ENCODE results near the gene PIN1.

Gene PIN1

GRCh38 chr19:9857076-9857721, 22.1 kb downstream of the PIN1 start:
- DNase-seq, result no peak

- no peak for DNase-seq
Measured at GRCh38 chr19:9857920-9858746, 23.0 kb downstream of the PIN1 start.

- DNase-seq, result no peak
Measured at GRCh38 chr19:9858766-9859165, 23.6 kb downstream of the PIN1 start.

GRCh38 chr19:9860407-9860806, 25.3 kb downstream of the PIN1 start:
- no peak for DNase-seq

DNA sequence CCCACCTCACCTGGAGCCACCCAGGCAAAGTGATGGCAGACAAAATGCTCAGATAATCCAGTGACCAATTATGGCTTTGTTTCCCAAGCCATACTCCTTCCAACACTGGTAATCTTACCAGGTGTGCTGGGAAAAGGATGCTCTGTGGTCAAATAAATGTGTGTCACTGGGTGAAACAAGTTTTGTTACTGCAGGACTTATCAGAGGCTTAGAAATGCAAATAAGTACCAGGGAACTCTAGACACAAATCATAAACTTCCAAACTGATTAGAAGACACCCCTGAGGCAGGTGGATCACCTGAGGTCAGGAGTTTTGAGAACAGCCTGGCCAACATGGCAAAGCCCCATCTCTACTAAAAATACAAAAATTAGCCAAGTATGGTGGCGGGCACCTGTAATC, 26.4 kb downstream of the PIN1 start:
- DNase-seq, result no peak

DNA sequence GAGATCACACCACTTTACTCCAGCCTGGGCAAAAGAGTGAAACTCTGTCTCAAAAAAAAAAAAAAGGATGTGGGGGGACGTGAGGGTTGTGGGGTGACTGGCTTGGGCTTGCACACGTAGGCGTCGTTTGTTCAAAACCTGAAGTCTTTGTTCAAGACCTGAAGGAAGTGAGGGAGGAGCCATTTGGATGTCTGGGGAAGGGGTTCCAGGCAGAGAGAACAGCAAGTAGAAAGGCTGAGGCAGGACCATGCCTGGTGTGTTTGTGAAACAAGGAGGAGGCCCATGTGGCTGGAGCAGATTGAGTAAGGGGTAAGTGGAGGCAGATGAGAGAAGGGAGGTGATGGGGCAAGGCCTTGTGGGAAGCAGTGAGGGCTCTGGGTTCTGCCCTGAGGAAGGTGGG, 27.8 kb downstream of the PIN1 start:
- no peak for DNase-seq

DNA sequence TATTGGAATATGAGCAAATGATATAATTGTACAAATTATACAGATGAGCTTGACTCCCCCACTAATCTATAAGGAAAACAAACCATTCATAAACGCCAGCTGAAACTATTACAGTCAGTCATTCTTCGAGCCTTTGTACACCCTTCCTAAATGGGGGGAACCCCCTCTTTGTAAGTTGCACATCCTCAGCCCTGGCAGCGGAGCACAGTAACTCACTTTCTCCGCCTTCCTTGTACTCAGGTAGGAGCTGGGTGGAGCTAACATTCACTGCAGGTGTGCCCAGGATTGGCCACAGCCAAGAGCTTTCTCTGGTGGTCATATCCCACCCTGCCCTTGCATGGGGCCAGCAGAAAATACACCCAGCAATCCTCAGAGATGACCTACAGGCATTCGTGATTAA, 28.6 kb downstream of the PIN1 start:
- DNase-seq, result no peak

GRCh38 chr19:9865732-9866501, 30.8 kb downstream of the PIN1 start:
- DNase-seq, result no peak

DNA sequence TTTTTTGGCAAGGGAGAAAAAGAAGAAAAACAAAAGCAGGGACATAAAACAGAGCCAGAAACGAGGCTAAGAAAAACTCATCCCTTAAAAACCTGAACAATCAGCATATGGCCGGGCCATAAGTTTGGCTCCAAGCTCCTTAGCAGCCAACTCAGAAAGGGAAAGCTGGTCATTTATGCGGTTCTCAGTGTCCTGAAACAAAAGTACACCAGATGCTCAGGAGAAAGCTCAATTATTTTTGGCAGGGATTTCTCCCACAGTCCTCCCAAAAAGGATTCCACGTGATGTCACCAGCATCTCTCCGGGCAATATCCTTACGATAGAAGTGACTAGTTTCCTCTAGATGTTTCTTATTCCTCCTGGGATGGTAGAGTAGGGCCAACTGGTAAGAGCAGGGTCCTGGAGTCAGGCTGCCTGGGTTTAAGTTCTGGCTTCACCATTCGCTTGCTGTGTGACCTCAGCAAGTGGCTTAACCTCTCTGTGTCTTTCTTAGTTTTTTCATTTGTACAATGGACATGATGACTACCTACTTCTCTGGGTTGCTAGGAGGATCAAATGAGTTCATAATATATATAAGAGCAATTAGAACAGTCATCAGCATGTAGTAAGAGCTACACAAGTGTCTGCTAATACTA, 34.0 kb downstream of the PIN1 start:
- no peak for DNase-seq

DNA sequence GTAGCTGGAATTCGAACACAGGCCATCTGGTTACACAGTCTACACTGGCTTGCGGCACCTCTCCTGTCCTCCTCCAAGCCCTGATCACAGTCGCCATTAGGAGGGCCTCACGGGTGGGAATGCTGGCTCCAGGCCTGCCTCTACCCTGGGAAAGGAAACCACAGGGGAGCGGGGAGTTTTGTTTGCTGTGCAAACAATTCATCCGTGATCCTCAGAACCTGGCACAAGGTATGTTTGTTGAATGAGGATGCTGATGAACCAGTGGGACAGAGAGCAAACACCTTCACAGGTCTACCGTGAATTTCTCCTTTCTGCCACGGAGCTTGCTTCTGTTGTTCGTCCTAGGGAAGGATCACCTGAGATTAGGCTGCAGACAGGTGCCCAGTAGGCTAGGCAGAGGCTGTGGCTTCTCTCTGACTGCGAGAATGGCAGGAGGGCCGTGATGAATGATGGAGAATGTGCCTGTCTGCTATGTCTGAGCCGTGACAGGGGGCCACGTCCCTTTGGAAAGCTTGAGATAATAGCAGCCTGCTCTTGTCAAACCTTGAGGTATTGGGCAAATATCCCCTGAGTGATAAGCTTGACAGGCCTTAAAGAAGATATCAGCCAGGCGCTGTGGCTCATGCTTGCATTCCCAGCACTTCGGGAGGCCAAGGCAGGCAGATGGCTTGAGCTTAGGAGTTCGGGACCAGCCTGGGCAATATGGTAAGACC, 36.7 kb downstream of the PIN1 start:
- DNase-seq, result peak; percentile 75

DNA sequence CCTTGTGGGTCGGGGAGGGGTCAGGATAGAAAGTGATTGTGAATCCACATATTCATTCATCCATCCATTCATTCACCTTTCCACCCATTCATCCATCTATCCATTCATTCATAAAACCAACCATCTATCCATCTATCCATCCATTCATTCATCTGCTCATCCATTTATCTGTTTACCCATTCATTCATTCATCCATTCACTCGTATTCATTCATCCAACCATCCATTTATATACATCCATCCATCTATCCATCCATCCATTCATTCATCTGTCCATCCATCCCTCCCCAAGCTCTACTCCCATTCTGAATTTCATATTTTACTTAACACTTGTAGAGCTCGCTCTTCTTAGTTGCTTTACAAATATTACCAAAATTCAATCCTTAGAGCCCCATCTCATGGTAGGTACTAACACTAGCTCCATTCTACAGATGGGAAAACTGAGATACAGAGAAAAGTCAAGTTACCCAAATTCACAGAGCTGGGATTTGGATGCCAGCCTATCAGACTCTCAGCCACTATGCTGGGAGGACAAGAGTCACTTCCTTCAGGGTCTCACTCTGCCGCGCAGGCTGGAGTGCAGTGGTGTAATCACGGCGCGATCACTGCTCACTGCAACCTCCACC, 37.6 kb downstream of the PIN1 start:
- no peak for DNase-seq

DNA sequence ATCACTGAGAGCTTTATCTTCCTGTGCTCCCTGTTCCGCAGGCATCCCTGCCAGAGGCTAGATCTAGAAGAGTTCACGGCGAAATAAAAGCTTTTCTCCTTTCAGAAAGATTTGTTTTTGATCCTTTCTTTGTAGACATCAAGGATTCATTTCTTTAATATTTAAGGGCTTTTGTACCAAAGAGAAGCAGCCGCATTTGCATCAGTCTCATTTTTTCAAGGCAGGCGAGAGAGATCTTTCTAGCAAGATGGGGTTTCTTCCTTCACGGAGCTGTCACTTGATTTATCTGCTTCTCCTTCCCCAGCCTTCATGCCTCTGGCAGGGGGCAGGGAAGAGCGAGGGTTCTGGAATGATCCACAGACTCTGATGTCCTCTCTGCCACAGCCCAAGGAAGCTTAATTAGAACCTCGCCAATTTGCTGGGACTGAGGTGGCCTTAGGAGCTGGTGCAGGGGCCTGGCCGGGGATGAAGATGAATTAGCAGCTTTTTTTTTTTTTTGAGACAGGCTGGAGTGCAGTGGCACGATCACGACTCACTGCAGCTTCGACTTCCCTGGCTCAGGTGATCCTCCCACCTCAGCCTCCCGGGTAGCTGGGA, 40.0 kb downstream of the PIN1 start:
- no peak for DNase-seq

- no peak for DNase-seq
Measured at GRCh38 chr19:9875796-9876195, 40.7 kb downstream of the PIN1 start.

DNA sequence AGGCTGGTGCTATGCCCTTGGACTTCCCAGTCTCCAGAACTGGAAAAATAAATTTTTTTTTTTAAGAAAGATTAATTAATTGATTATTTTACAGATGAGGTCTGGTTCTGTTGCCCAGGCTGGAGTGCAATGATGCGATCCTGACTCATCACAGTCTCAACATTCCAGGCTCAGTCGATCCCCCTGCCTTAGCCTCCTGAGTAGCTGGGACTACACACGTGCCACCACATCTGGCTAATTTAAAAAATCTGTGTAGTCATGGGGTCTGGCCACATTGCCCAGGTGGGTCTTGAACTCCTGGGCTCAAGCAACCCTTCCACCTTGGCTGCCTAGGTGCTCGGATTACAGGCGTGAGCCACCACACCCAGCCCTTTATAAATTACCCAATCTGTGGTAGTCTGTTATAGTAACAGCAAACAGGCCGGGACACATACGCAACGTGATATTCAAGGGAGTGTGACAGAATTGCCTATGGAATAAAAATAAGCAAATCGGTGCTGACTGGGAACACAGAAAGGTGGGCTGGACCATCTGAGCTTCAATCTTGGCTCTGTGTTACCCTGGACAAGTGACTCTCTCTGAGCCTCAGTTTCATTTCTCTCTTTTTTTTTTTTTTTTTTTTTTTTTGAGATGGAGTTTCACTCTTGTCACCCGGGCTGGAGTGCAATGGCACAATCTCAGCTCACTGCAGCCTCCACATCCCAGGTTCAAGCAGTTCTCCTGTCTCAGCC, 42.8 kb downstream of the PIN1 start:
- no peak for DNase-seq

- DNase-seq, result no peak
Measured at GRCh38 chr19:9878511-9879196, 43.5 kb downstream of the PIN1 start.

DNA sequence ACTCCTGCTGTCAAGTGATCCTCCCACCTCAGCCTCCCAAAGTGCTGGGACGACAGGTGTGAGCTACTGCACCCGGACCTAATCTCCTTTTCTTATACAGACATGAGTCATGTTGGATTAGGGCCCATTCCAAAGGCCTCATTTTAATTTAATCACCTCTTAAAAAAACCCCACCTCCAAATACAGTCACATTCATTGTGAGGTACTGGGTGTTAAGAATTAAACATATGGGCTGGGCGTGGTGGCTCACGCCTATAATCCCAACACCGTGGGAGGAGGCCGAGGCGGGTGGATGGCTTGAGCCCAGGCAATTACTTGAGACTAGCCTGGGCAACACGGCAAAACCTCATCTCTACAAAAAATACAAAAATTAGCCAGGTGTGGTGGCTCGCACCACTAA, 46.6 kb downstream of the PIN1 start:
- no peak for DNase-seq

DNA sequence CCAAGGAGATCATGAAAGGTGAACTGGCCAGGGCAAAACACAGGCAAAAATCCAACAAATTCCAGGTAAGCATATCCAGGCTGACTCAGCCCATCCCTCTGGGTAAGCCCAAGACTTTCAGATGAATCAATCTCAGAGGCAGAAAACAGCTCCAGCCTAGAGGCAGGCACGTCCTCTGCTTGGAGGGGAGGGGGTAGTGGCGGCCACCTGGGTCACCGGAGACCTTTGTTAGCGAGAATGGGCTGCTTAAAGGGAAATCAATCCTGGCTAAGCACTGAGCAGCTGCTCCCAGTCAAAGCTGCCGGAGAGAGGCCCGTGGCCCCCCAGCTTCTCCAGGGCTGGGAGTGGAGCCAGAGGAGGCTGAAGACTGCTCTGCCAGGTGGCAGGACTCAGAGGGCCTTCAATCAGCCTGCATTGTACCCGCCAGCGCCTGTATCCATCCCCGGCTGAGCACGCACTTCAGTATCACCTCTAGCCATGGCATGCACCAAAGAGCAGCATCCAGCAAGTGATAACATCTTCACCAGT, 48.2 kb downstream of the PIN1 start:
- DNase-seq, result no peak

DNA sequence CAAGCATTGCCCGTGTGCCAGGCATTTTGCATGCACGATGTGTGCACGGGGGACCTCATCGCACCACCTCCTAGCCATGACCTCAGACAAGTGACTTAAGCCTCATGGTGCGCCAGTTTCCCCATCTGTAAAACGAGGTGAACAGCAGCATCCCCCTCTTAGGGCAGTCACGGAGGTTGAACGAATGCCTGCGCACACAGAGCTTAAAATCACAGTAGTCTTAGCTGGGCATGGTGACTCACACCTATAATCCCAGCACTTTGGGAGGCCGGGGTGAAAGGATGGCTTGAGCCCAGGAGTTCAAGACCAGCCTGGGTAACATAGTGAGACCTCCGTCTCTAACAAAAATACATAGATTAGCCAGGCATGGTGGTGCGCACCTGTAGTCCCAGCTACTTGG, 48.6 kb downstream of the PIN1 start:
- DNase-seq, result no peak

DNA sequence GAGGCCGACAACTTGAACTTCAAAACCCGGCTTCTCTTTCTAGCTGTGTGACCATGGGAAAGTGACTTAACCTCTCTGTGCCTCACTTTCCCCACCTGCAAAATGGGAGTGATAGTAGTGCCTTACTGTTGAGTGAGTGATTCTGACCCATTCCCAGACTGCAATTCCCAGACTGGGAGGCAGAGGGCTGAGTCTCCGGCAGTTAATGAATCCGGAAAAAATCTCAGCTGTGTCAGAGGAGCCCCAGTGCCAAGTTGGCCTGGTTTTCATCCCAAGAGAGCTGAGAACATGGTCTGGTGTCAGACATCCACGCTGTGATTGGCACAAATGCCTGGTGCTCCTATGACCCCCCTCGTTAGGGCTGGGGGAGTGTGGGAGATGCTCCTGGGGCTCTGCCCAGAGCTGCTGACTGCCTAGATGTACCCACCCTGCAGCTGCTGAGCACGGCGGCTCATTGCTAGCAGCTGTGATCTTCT, 50.0 kb downstream of the PIN1 start:
- DNase-seq, result no peak

Data from NCI-H2029 (cell line).